ENCODE results near the gene ERCC6L2.

GRCh38 chr9:95989297-95989696 lies 113.8 kb downstream of the ERCC6L2 start:
- TF ChIP-seq CTCF (IDR thresholded peaks at IDR 0.05) (no peak), POLR2A (IDR thresholded peaks at IDR 0.05) (no peak)

Measured in Peyer's patch (tissue), 4 donors.